GM12872 (cell line): ENCODE results near the gene SEPTIN8.

ENCODE experiments used
- CTCF ChIP-seq: IDR thresholded peaks from 3 replicates; pipeline ENCODE4 v1.5.1; 2011; ENCODE audit warnings: low read depth, mild to moderate bottlenecking, low read length, moderate library complexity; ENCODE audit not compliant: insufficient read depth

SEPTIN8 gene

GRCh38 chr5:132736853-132737833 lies 39.9 kb downstream of the SEPTIN8 start, which contains the start of gene KIF3A:
Gene KIF3A, minus strand, starts transcription at chr5:132737546. Its CDS starts 127 bp downstream, at chr5:132737419.
- TF ChIP-seq CTCF = no peak

- TF ChIP-seq CTCF = no peak
Measured at GRCh38 chr5:132734687-132735086, 42.4 kb downstream of the SEPTIN8 start.

- TF ChIP-seq CTCF = no peak
Measured at GRCh38 chr5:132733499-132734148, 43.4 kb downstream of the SEPTIN8 start.

- no peak for TF ChIP-seq CTCF
Measured at GRCh38 chr5:132729896-132730295, 47.1 kb downstream of the SEPTIN8 start.

GRCh38 chr5:132725745-132726144 lies 51.3 kb downstream of the SEPTIN8 start:
- TF ChIP-seq CTCF = no peak

- TF ChIP-seq CTCF = no peak
Measured at GRCh38 chr5:132718544-132719312, 58.3 kb downstream of the SEPTIN8 start.
